ENCODE measurements around the gene CUL5.

Gene CUL5

DNA sequence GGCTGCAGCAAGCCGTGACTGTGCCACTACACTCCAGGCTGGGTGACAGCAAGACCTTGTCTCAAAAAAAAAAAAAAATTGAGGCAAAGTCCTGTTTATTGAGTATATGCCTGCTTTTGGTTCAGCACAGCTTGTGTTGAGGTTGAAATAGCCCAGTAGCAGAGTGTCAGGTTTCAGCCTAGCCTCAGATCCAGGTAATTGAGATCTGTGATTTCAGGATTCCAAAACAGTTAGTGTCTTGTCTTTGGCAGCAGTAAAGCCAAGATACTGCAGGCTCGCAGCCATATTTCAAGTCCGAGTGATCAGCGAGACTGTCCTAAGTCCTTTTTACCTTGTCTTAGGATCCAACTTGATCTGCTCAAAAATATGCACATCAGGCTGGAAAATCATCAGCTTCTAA, 27.0 kb downstream of the CUL5 start:
- Histone ChIP-seq H3K79me2 (ENCODE audit: insufficient read depth, low read length) (peaks cover 28% of the 10 kb centered on the region), H3K9ac (ENCODE audit: low read length) (no peak overlapping the region)

DNA sequence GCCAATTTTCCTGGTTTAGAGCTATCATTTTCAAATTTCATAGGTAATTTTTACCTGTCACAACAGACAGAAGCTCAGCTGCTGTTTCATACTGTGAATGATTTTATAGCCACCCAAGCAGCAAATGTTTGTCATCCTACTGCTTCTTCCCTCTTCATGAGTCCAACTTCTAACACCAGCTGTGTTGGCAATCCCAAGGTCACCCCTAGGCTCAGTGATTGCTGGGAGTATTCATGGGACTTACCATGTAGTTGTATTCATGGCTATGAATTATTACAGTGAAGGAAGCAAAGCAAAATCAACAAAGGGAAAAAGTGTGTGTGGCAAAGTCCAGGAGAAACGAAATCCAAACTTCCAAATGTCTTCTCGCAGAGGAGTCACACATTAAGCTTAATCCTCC, 28.5 kb downstream of the CUL5 start:
- Histone ChIP-seq H3K9me3 (ENCODE audit: insufficient read depth, low read length) (no peaks in the 10 kb centered on the region), H2AFZ (ENCODE audit: low read depth, low read length, severe bottlenecking) (no peak overlapping the region), H4K20me1 (ENCODE audit: low read depth, low read length) (no peaks in the 10 kb centered on the region), H3F3A (ENCODE audit: insufficient read depth) (no peaks in the 10 kb centered on the region), H3K9ac (ENCODE audit: low read length) (no peak overlapping the region), H3K9me2 (replicated peaks; ENCODE audit: insufficient read depth, low read length) (no peaks in the 10 kb centered on the region), H3K27ac (ENCODE audit: low read depth, low read length) (no peak overlapping the region), H3K79me2 (ENCODE audit: insufficient read depth, low read length) (peaks cover 12% of the 10 kb centered on the region; the same call in 1 of the 2 replicates), H3K4me3 (ENCODE audit: insufficient read depth, low read length, poor library complexity, severe bottlenecking) (no peak overlapping the region), H3K27me3 (ENCODE audit: low read length) (no peaks in the 10 kb centered on the region), H3K36me3 (ENCODE audit: low read length) (peaks cover 5% of the 10 kb centered on the region; the same call in 1 of the 2 replicates), H3K4me2 (ENCODE audit: low read depth, low read length, poor library complexity, severe bottlenecking) (no peak overlapping the region)
- TF ChIP-seq, protein P1, sequence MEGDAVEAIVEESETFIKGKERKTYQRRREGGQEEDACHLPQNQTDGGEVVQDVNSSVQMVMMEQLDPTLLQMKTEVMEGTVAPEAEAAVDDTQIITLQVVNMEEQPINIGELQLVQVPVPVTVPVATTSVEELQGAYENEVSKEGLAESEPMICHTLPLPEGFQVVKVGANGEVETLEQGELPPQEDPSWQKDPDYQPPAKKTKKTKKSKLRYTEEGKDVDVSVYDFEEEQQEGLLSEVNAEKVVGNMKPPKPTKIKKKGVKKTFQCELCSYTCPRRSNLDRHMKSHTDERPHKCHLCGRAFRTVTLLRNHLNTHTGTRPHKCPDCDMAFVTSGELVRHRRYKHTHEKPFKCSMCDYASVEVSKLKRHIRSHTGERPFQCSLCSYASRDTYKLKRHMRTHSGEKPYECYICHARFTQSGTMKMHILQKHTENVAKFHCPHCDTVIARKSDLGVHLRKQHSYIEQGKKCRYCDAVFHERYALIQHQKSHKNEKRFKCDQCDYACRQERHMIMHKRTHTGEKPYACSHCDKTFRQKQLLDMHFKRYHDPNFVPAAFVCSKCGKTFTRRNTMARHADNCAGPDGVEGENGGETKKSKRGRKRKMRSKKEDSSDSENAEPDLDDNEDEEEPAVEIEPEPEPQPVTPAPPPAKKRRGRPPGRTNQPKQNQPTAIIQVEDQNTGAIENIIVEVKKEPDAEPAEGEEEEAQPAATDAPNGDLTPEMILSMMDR (IDR thresholded peaks at IDR 0.05; ENCODE audit: insufficient read depth, low read length, poor library complexity, severe bottlenecking): no peak
- no peak for TF ChIP-seq EZH2phosphoT487 (conservative IDR thresholded peaks at IDR 0.05; ENCODE audit: low read length)

More for the DNA sequence above, 27.0 kb downstream of the CUL5 start:
- Histone ChIP-seq H3K9me2 (replicated peaks; ENCODE audit: insufficient read depth, low read length) (no peaks in the 10 kb centered on the region), H3K27ac (ENCODE audit: low read depth, low read length) (no peak overlapping the region), H3K4me3 (ENCODE audit: insufficient read depth, low read length, poor library complexity, severe bottlenecking) (no peak overlapping the region), H2AFZ (ENCODE audit: low read depth, low read length, severe bottlenecking) (no peak overlapping the region), H3K9me3 (ENCODE audit: insufficient read depth, low read length) (no peaks in the 10 kb centered on the region), H4K20me1 (ENCODE audit: low read depth, low read length) (no peaks in the 10 kb centered on the region), H3K27me3 (ENCODE audit: low read length) (no peaks in the 10 kb centered on the region), H3K4me2 (ENCODE audit: low read depth, low read length, poor library complexity, severe bottlenecking) (no peak overlapping the region), H3K36me3 (ENCODE audit: low read length) (peaks cover 5% of the 10 kb centered on the region; the same call in 1 of the 2 replicates), H3F3A (ENCODE audit: insufficient read depth) (no peaks in the 10 kb centered on the region)
- TF ChIP-seq, protein P1 (IDR thresholded peaks at IDR 0.05; ENCODE audit: insufficient read depth, low read length, poor library complexity, severe bottlenecking): no peak
- no peak for TF ChIP-seq EZH2phosphoT487 (conservative IDR thresholded peaks at IDR 0.05; ENCODE audit: low read length)

DNA sequence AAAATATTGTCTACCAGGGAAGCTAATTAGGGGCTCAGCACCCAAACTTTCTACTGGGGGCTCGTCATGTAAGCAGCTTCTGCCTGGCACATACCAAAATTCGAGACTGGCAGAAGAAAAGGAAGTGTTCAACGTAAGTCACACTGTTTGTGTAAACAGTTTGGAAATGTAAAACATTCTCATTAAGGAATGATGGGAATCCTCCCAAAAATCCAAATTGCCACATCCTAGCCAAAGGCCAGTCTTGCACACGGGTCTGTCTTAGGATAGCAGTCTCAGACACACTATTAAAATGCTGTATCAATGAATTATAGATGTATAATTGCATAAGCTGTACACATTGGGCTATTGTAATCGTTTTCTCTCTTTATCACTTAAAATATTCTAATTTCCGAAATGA, 28.9 kb downstream of the CUL5 start:
- Histone ChIP-seq H3K36me3 (ENCODE audit: low read length) (peaks cover 5% of the 10 kb centered on the region; the same call in 1 of the 2 replicates), H3K9ac (ENCODE audit: low read length) (no peak overlapping the region), H3K9me3 (ENCODE audit: insufficient read depth, low read length) (no peaks in the 10 kb centered on the region), H3K9me2 (replicated peaks; ENCODE audit: insufficient read depth, low read length) (no peaks in the 10 kb centered on the region), H3K27ac (ENCODE audit: low read depth, low read length) (no peak overlapping the region), H3F3A (ENCODE audit: insufficient read depth) (no peaks in the 10 kb centered on the region), H2AFZ (ENCODE audit: low read depth, low read length, severe bottlenecking) (no peak overlapping the region), H3K79me2 (ENCODE audit: insufficient read depth, low read length) (peaks cover 9% of the 10 kb centered on the region; the same call in 1 of the 2 replicates), H3K27me3 (ENCODE audit: low read length) (no peaks in the 10 kb centered on the region), H3K4me2 (ENCODE audit: low read depth, low read length, poor library complexity, severe bottlenecking) (no peak overlapping the region), H3K4me3 (ENCODE audit: insufficient read depth, low read length, poor library complexity, severe bottlenecking) (no peak overlapping the region), H4K20me1 (ENCODE audit: low read depth, low read length) (no peaks in the 10 kb centered on the region)
- TF ChIP-seq, protein P1 (IDR thresholded peaks at IDR 0.05; ENCODE audit: insufficient read depth, low read length, poor library complexity, severe bottlenecking): no peak
- TF ChIP-seq EZH2phosphoT487 (conservative IDR thresholded peaks at IDR 0.05; ENCODE audit: low read length): no peak
